Progenitor cell of endocrine pancreas (in vitro differentiated cells): ENCODE data around the gene EIF4G2. TPM values are rescaled to one million over a fixed set of nuclear protein-coding genes. Genes with fewer than 3 reads are reported as not detected.

Experiments used
- DNase-seq: peaks from one replicate; pipeline ENCODE4 v3.0.0; 2021; ENCODE audit warnings: low spot score; ENCODE audit not compliant: unreplicated experiment
- H3K27ac Mint-ChIP-seq: 2 replicates; pipeline ENCODE4 v1.8.0; 2021; ENCODE audit warnings: mild to moderate bottlenecking, moderate library complexity, mixed read lengths
- H3K27me3 Mint-ChIP-seq: 2 replicates; pipeline ENCODE4 v1.8.0; 2021; ENCODE audit warnings: mixed read lengths
- H3K36me3 Mint-ChIP-seq: 2 replicates; pipeline ENCODE4 v1.8.0; 2022; ENCODE audit warnings: mixed read lengths; ENCODE audit not compliant: insufficient read depth
- H3K4me1 Mint-ChIP-seq: 2 replicates; pipeline ENCODE4 v1.8.0; 2021; ENCODE audit warnings: low read depth, mixed read lengths
- H3K4me3 Mint-ChIP-seq: 2 replicates; pipeline ENCODE4 v1.8.0; 2021; ENCODE audit warnings: low read depth, mild to moderate bottlenecking, moderate library complexity, mixed read lengths
- H3K9me3 Mint-ChIP-seq: 2 replicates; pipeline ENCODE4 v1.8.0; 2021; ENCODE audit warnings: low read depth, mixed read lengths
- total RNA-seq: library from RNA; stranded (reverse); gene quantifications from 2 replicates; pipeline ENCODE4 v1.2.1, GENCODE V29; 2021
- TF ChIP-seq, protein P1 (sequence below): fragments of 200-600 bp; sonication (generic); IDR thresholded peaks from one replicate; pipeline ENCODE4 v1.5.0; 2021; ENCODE audit warnings: antibody characterized with exemption, mild to moderate bottlenecking; ENCODE audit not compliant: unreplicated experiment

The EIF4G2 gene
- total RNA-seq, 1 donor from 2014 or later = 1,076 TPM

DNA sequence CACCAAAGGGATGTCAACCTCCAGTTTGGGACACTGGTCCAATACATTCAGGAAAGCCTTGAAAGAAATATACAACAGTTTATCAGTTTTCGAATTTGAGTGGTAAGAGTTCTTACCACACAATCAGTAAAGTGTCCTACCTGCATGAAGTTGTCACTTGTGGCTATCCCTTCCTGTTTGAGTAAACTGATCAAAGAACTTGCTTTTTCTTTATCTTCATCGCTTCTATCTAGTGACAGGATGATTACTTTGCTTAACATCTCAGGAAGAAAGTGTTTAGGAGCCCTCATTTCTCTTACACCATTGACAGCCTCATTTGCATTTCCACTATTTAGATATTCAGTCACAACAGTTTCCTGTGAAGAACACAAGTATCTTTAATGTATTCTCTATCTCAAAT is 8.4 kb downstream of the EIF4G2 start:
- H3K9me3 Mint-ChIP-seq = no peaks in the 10 kb centered on the region
- no peaks in the 10 kb centered on the region for H3K27me3 Mint-ChIP-seq
- TF ChIP-seq, protein P1, sequence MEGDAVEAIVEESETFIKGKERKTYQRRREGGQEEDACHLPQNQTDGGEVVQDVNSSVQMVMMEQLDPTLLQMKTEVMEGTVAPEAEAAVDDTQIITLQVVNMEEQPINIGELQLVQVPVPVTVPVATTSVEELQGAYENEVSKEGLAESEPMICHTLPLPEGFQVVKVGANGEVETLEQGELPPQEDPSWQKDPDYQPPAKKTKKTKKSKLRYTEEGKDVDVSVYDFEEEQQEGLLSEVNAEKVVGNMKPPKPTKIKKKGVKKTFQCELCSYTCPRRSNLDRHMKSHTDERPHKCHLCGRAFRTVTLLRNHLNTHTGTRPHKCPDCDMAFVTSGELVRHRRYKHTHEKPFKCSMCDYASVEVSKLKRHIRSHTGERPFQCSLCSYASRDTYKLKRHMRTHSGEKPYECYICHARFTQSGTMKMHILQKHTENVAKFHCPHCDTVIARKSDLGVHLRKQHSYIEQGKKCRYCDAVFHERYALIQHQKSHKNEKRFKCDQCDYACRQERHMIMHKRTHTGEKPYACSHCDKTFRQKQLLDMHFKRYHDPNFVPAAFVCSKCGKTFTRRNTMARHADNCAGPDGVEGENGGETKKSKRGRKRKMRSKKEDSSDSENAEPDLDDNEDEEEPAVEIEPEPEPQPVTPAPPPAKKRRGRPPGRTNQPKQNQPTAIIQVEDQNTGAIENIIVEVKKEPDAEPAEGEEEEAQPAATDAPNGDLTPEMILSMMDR = no peak
- no peak overlapping the region for H3K27ac Mint-ChIP-seq
- peaks cover 64% of the 10 kb centered on the region for H3K36me3 Mint-ChIP-seq
- DNase-seq = no peak
- H3K4me3 Mint-ChIP-seq = no peak overlapping the region
- H3K4me1 Mint-ChIP-seq = peaks cover 17% of the 10 kb centered on the region

GRCh38 chr11:10798330-10798928 is 10.3 kb downstream of the EIF4G2 start:
- Mint-ChIP-seq H3K4me1 (peaks cover 4% of the 10 kb centered on the region), H3K27me3 (peaks cover 4% of the 10 kb centered on the region), H3K36me3 (peaks cover 53% of the 10 kb centered on the region), H3K9me3 (no peaks in the 10 kb centered on the region), H3K4me3 (no peak overlapping the region), H3K27ac (peak overlapping the region; percentile 56)
- DNase-seq = no peak
- TF ChIP-seq, protein P1 = no peak

- TF ChIP-seq, protein P1 = no peak
- Mint-ChIP-seq H3K4me3 (no peak overlapping the region), H3K9me3 (no peaks in the 10 kb centered on the region), H3K27ac (no peak overlapping the region), H3K4me1 (peaks cover 6% of the 10 kb centered on the region), H3K27me3 (peaks cover 10% of the 10 kb centered on the region), H3K36me3 (peaks cover 50% of the 10 kb centered on the region)
- DNase-seq = no peak
These were observed 11.2 kb downstream of the EIF4G2 start for GRCh38 chr11:10797531-10797930.

DNA sequence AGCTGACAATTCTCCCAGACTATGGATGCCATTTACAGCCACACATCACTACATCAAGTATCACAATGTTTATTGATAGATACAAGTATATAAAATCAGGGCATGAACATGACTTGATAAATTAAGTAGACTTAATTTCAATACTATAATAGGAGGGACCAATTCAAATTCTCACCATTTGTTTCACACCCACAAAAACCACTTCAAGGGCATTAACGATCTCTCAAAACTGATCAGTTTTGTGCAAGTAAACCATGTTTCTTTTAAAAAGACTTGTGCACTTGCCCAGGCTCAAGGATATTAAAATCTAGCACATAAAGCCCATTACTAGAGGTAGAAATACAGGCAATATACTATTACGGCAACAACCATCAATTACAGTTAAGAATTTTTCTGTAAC is 11.7 kb downstream of the EIF4G2 start:
- DNase-seq = no peak
- no peak overlapping the region for H3K4me3 Mint-ChIP-seq
- H3K9me3 Mint-ChIP-seq = no peaks in the 10 kb centered on the region
- H3K27ac Mint-ChIP-seq = peak overlapping the region; percentile 10
- H3K4me1 Mint-ChIP-seq = peaks cover 6% of the 10 kb centered on the region
- H3K27me3 Mint-ChIP-seq = peaks cover 13% of the 10 kb centered on the region
- H3K36me3 Mint-ChIP-seq = peaks cover 46% of the 10 kb centered on the region
- TF ChIP-seq, protein P1 = no peak

- Mint-ChIP-seq H3K9me3 (no peaks in the 10 kb centered on the region), H3K27me3 (peaks cover 21% of the 10 kb centered on the region), H3K4me3 (no peak overlapping the region), H3K4me1 (peaks cover 4% of the 10 kb centered on the region), H3K36me3 (peaks cover 37% of the 10 kb centered on the region), H3K27ac (peak overlapping the region; percentile 34)
- TF ChIP-seq, protein P1 = no peak
- no peak for DNase-seq
These were observed 12.5 kb downstream of the EIF4G2 start for GRCh38 chr11:10796191-10796590.
